ENCODE results near the gene SIRT4.

GRCh38 chr12:120292411-120292660 lies 9.8 kb upstream of the SIRT4 start:
- TF ChIP-seq GRHL2 (CRISPR knock-in tag; IDR thresholded peaks at IDR 0.05; ENCODE audit: insufficient replicate concordance, severe bottlenecking), result no peak
- TF ChIP-seq NFYB (CRISPR knock-in tag; conservative IDR thresholded peaks at IDR 0.05; ENCODE audit: low read depth), result no peak
- TF ChIP-seq ARID4B (CRISPR knock-in tag; IDR thresholded peaks at IDR 0.05; ENCODE audit: borderline replicate concordance), result no peak
- no peak for TF ChIP-seq CTCF (IDR thresholded peaks at IDR 0.05)
- TF ChIP-seq MAX (CRISPR knock-in tag; IDR thresholded peaks at IDR 0.05), result no peak
- TF ChIP-seq FOXP4 (CRISPR knock-in tag; IDR thresholded peaks at IDR 0.05), result no peak
- no peak for TF ChIP-seq ZNF138 (CRISPR knock-in tag; conservative IDR thresholded peaks at IDR 0.05)
- no peak for TF ChIP-seq JUN (CRISPR knock-in tag; IDR thresholded peaks at IDR 0.05)
- TF ChIP-seq ATF1 (CRISPR knock-in tag; IDR thresholded peaks at IDR 0.05), result no peak
- TF ChIP-seq FOXJ3 (CRISPR knock-in tag; IDR thresholded peaks at IDR 0.05; ENCODE audit: borderline replicate concordance), result no peak
- no peak for TF ChIP-seq ZNF219 (CRISPR knock-in tag; IDR thresholded peaks at IDR 0.05; ENCODE audit: borderline replicate concordance)
- TF ChIP-seq HMGA2 (CRISPR knock-in tag; IDR thresholded peaks at IDR 0.05), result no peak
- no peak for TF ChIP-seq NR2C2 (CRISPR knock-in tag; IDR thresholded peaks at IDR 0.05)
- TF ChIP-seq KAT7 (CRISPR knock-in tag; IDR thresholded peaks at IDR 0.05; ENCODE audit: borderline replicate concordance), result no peak
